ENCODE data around the gene ZMYND10. TPM values are rescaled to one million over a fixed set of nuclear protein-coding genes. Genes with fewer than 3 reads are reported as not detected.

ZMYND10 gene
- total and polyA plus RNA-seq, 2 donors (not counting 3 experiments of a cell fraction or from before 2014, with no cell fraction given), result 0.25 to 0.38 TPM

- H2AFZ ChIP-seq (ENCODE audit: low read depth, low read length), result no peak overlapping the region
- intact Hi-C loops (cut with micrococcal nuclease), result loop anchor here (2.0 kb wide), 1 partner anchor 98 kb away; no protein-coding TSS in a partner anchor
- no peak for FAIRE-seq
Observed at GRCh38 chr3:50325113-50325480, 20.4 kb downstream of the ZMYND10 start.

More at GRCh38 chr3:50325113-50325480, 20.4 kb downstream of the ZMYND10 start:
- dilution Hi-C loops (cut with MboI; ENCODE audit: extremely low pct_ligation_motif_present, low sequenced_read_pairs), result no loop called here
- Histone ChIP-seq H3K36me3 (ENCODE audit: control insufficient read depth in 2 of 2, extremely low read depth in 1 of 2, insufficient read depth in 2 of 2, low read length in 2 of 2) (peaks cover 4 to 20% of the 10 kb centered on the region in 2 experiments), H3K9me3 (replicated peaks; ENCODE audit: control insufficient read depth, insufficient read depth, low read length) (no peaks in the 10 kb centered on the region), H3K4me3 (replicated peaks in 1 of 3; ENCODE audit: insufficient read depth in 1 of 3, low read depth in 1 of 3, low read length in 3 of 3) (no peak overlapping the region), H3K4me1 (ENCODE audit: control insufficient read depth, extremely low read depth, insufficient read depth, low read length) (peaks cover 39% of the 10 kb centered on the region), H4K20me1 (replicated peaks; ENCODE audit: control insufficient read depth, extremely low read depth, insufficient read depth, low read length) (no peaks in the 10 kb centered on the region), H3K27ac (ENCODE audit: insufficient read depth, low read depth, low read length) (no peak overlapping the region), H3K9me1 (replicated peaks; ENCODE audit: control insufficient read depth, extremely low read depth, insufficient read depth, low read length) (no peaks in the 10 kb centered on the region), H3K27me3 (ENCODE audit: control insufficient read depth in 2 of 2, insufficient read depth in 2 of 2, low read length in 2 of 2) (no peaks in the 10 kb centered on the region), H3K4me2 (ENCODE audit: insufficient read depth, low read length) (no peak overlapping the region), H3K79me2 (ENCODE audit: control insufficient read depth, insufficient read depth, low read length) (peaks cover 29% of the 10 kb centered on the region), H3K9ac (replicated peaks; ENCODE audit: extremely low read depth, insufficient read depth, low read length) (no peak overlapping the region)
- no peak for DNase-seq (ENCODE audit: low read depth, low spot score)
- no peak for TF ChIP-seq MYC (IDR thresholded peaks at IDR 0.05; ENCODE audit: low read depth, low read length)
- TF ChIP-seq POLR2A (IDR thresholded peaks at IDR 0.05; ENCODE audit: low read depth, low read length), result no peak
- TF ChIP-seq EZH2 (IDR thresholded peaks at IDR 0.05; ENCODE audit: borderline replicate concordance, low read depth, low read length, severe bottlenecking), result no peak
- TF ChIP-seq JUN (IDR thresholded peaks at IDR 0.05; ENCODE audit: borderline replicate concordance, insufficient read depth, insufficient read length, low read depth), result no peak
- no peak for TF ChIP-seq POLR2AphosphoS5 (IDR thresholded peaks at IDR 0.05; ENCODE audit: insufficient read depth, low read depth, low read length)
- no peak for TF ChIP-seq CTCF (IDR thresholded peaks at IDR 0.05; ENCODE audit: extremely low read depth in 1 of 2, insufficient read depth in 1 of 2, low read depth in 1 of 2, low read length in 2 of 2)
- TF ChIP-seq MAX (IDR thresholded peaks at IDR 0.05; ENCODE audit: insufficient read depth, insufficient read length), result no peak
- TF ChIP-seq GATA2 (IDR thresholded peaks at IDR 0.05; ENCODE audit: insufficient read depth, insufficient read length, low read depth, low read length), result no peak
- TF ChIP-seq FOS (IDR thresholded peaks at IDR 0.05; ENCODE audit: borderline replicate concordance, insufficient read depth, low read length), result no peak
- ChIA-PET POLR2A (no interaction called here), CTCF (interaction anchor here (0.8 to 4.3 kb wide), 12 partner anchors 11 to 217 kb away, joined by 3 to 66 read pairs (median 18); partner anchors contain the start of genes HYAL1, HYAL3, IFRD2 and NAA80)
- BruUV-seq (replicated peaks), result no TSS peak

Data from endothelial cell of umbilical vein (primary cell).